HL-60 (cell line): ENCODE results near the gene RABGAP1L.

Experiments
- DNase-seq, 2 experiments: peaks; one replicate each; pipeline ENCODE4 v3.0.0-alpha.2; 2010 to 2020; ENCODE audit warnings: low read depth in 1 of 2, low spot score in 1 of 2
- H3K27ac ChIP-seq: fragments of 250-450 bp; sonication (Bioruptor Pico); replicated peaks from 2 replicates; pipeline ENCODE4 v1.5.1; 2020; ENCODE audit warnings: mild to moderate bottlenecking, moderate library complexity
- H3K27me3 ChIP-seq: fragments of 250-450 bp; sonication (Bioruptor Pico); 2 replicates; pipeline ENCODE4 v1.5.1; 2021; ENCODE audit warnings: mild to moderate bottlenecking, moderate library complexity; ENCODE audit not compliant: insufficient read depth, poor library complexity, severe bottlenecking
- H3K4me3 ChIP-seq: replicated peaks from 2 replicates; pipeline ENCODE4 v1.5.1; 2011; ENCODE audit warnings: mild to moderate bottlenecking, control low read depth, low read length; ENCODE audit not compliant: insufficient read depth
- CTCF ChIP-seq: IDR thresholded peaks from one replicate; pipeline ENCODE4 v1.5.1; 2011; ENCODE audit warnings: low read length, control low read depth, inconsistent platforms; ENCODE audit not compliant: insufficient read depth
- GABPA ChIP-seq: IDR thresholded peaks from 2 replicates; pipeline ENCODE4 v1.6.1; 2012; ENCODE audit warnings: low read depth
- POLR2AphosphoS5 ChIP-seq: IDR thresholded peaks from 2 replicates; pipeline ENCODE4 v1.6.1; 2012; ENCODE audit warnings: low read depth
- SPI1 ChIP-seq: IDR thresholded peaks from 2 replicates; pipeline ENCODE4 v1.6.1; 2012; ENCODE audit warnings: low read depth, mild to moderate bottlenecking, borderline replicate concordance
- TF ChIP-seq, protein P1 (sequence below): IDR thresholded peaks from 2 replicates; pipeline ENCODE4 v1.6.1; 2012; ENCODE audit warnings: low read depth; ENCODE audit not compliant: insufficient replicate concordance

RABGAP1L gene

GRCh38 chr1:174397261-174397660 is 237.9 kb downstream of the RABGAP1L start:
- TF ChIP-seq GABPA (no peak), POLR2AphosphoS5 (no peak), SPI1 (no peak), CTCF (no peak)
- TF ChIP-seq, protein P1, sequence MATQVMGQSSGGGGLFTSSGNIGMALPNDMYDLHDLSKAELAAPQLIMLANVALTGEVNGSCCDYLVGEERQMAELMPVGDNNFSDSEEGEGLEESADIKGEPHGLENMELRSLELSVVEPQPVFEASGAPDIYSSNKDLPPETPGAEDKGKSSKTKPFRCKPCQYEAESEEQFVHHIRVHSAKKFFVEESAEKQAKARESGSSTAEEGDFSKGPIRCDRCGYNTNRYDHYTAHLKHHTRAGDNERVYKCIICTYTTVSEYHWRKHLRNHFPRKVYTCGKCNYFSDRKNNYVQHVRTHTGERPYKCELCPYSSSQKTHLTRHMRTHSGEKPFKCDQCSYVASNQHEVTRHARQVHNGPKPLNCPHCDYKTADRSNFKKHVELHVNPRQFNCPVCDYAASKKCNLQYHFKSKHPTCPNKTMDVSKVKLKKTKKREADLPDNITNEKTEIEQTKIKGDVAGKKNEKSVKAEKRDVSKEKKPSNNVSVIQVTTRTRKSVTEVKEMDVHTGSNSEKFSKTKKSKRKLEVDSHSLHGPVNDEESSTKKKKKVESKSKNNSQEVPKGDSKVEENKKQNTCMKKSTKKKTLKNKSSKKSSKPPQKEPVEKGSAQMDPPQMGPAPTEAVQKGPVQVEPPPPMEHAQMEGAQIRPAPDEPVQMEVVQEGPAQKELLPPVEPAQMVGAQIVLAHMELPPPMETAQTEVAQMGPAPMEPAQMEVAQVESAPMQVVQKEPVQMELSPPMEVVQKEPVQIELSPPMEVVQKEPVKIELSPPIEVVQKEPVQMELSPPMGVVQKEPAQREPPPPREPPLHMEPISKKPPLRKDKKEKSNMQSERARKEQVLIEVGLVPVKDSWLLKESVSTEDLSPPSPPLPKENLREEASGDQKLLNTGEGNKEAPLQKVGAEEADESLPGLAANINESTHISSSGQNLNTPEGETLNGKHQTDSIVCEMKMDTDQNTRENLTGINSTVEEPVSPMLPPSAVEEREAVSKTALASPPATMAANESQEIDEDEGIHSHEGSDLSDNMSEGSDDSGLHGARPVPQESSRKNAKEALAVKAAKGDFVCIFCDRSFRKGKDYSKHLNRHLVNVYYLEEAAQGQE = no peak

GRCh38 chr1:174398246-174398645 is 238.9 kb downstream of the RABGAP1L start:
- no peak overlapping the region for H3K27ac ChIP-seq
- H3K27me3 ChIP-seq = no peaks in the 10 kb centered on the region
- TF ChIP-seq, protein P1 = no peak
- TF ChIP-seq POLR2AphosphoS5 (no peak), CTCF (no peak)
- DNase-seq = no peak
- no peak overlapping the region for H3K4me3 ChIP-seq

More at GRCh38 chr1:174397261-174397660, 237.9 kb downstream of the RABGAP1L start:
- no peaks in the 10 kb centered on the region for H3K27me3 ChIP-seq
- H3K4me3 ChIP-seq = no peak overlapping the region
- DNase-seq = no peak
- H3K27ac ChIP-seq = no peak overlapping the region

DNA sequence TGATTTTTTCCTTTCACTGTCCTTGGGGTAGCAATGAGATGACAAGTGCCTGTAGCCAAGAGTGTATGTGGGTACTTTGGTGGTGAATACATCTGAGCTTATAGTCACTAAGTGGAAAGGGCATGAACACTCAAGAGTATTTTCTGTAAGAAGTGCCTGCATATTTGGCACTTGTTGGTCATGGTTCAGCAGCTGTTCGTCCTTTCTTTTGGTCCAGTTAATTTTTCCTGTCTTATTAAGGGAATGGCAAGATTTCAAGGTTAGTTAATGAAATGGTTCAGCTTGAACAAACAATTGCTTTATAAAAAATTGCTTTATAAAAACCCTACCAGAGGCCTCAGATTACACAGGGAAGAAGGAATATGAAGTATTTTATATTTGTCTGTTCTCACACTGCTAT is 239.9 kb downstream of the RABGAP1L start:
- no peak for DNase-seq
- TF ChIP-seq GABPA (no peak), CTCF (no peak), POLR2AphosphoS5 (no peak), SPI1 (no peak)
- TF ChIP-seq, protein P1 = no peak
- Histone ChIP-seq H3K4me3 (no peak overlapping the region), H3K27me3 (no peaks in the 10 kb centered on the region), H3K27ac (no peak overlapping the region)
